HG03280 (cell line): ENCODE results near the gene CDC37.

ENCODE experiments used
- ATAC-seq: cut with Tn5 transposase; IDR thresholded peaks from one replicate; pipeline ENCODE4 v1.9.1; 2021; ENCODE audit warnings: mild to moderate bottlenecking, moderate library complexity; ENCODE audit not compliant: unreplicated experiment

The CDC37 gene

DNA sequence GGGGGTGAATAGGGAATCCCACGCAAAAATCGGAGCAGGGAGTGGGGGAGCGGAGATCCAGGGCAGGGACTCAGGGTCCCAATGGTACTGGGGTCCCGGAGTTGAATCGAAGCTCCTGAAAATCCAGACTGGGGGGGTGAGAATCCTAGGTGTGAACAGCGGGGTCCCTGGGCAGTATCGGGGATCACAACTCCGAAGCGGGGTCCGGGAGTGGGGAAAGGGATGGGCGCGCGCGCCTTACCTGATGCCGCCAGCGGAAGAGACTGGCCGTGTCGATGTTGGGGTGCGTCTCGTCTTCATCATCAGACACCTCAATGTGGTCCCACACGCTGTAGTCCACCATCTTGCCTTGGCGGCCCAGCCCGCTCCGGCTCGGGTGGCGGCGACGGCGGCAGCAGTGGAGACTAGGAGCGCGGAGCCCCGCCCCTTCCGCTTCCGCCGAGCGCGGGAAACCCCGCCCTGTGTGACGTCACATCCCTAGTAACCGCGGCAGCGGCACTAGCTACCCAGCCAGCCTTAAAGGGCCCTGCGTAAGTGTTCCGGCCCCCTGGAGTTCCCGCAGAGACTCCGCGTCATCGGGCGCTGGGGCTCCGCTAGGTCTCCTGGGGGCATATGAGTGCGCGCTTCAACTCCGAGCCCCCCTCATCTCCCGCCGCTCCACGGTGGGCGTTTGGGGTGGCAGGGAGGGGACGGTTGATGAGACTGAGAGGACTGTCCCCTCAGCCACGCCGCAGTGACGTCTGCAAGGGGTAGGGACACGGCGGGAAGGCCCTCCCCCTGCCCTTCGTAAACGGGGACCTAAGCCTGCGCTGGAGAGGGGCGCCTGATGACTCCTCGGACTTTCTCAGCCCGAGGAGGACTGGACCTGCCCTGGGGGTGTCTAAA, at the start of gene CDC37:
Gene CDC37, minus strand, starts transcription at position 406 of the 885 bp plus-strand sequence. Its CDS starts 63 bp downstream, at position 343.
- ATAC-seq, result peak; percentile 87

DNA sequence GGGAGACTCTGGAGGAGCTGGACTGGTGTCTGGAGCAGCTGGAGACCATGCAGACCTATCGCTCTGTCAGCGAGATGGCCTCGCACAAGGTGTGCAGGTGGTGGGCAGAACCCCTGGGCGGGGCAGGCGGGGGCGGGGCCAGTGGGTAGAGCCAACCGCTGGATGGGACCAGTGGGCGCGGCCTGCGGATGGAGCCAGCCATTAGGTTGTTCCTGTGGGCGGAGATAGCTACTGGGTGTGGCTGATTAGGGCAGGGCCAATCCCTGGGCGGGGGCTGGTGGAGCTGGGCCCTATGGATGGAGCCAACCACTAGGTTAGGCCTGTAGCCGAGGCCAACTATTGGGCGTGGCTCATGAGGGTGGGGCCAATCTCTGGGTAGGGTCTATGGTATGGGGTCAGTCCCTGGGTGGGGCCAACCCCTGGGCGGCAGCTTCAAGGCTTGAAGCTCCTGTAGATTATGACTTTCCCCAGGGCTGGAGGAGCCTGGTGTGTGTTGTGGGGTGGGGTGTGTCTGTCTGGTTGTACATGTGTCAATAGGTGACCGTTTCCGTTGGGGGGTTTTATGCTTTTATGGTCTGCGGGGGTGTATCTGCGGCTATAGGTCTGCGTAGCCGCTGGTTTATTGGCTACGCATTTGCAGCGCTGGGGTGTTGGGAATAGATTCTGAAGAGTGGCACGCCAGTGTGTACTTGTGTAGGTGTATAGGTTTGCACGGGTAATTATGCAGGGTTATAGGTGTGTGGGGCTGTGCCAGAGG, 47.7 kb upstream of the CDC37 start:
- ATAC-seq, result no peak

DNA sequence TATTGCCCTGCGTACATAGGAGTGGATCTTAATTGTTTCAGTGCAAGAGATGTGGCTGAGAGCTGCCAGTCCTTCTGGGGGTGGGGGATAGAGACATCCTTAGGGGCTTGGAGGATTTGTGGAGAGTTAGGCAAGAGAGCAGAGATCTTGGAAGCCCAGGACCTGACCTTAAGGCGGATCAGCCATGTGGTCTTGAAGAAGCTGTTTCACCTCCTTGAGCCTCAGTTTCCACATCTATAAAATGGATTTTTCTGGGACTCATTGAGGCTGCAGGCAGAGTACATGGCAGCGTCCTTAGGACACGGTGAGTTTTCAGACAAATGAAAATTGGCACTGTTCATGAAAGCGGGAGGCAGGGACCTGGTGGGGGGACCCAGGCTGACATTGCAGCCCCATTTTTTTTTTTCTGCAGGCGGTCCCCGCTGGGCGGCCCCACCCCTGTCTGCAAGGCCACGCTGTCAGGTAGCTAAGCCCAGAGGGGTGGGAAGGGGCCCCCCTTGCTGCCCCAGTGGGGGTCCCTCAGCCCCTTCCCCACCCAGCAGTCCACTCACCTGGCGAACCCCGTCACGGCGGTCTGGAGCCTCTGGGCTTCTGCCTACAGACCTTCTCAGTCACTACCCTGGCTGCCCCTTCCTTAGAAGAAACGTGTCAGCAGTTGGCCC, 47.0 kb upstream of the CDC37 start:
- no peak for ATAC-seq

DNA sequence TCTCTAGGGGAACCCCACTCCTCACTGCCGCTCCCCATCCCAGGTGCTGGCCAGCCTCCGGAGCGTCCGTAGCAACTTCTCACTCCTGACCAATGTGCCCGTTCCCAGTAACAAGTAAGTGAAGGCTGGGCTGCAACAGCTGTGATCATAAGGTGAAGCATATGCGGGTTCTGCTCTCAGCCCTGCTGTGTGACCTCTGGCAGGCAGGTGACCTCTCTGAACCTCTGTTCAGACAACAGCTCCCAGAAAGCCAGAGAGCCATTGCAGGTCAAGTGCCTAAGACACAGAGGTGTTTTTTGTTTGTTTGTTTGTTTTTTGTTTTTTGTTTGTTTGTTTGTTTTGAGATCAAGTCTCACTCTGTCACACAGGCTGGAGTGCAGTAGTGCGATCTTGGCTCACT, 45.7 kb upstream of the CDC37 start:
- no peak for ATAC-seq

DNA sequence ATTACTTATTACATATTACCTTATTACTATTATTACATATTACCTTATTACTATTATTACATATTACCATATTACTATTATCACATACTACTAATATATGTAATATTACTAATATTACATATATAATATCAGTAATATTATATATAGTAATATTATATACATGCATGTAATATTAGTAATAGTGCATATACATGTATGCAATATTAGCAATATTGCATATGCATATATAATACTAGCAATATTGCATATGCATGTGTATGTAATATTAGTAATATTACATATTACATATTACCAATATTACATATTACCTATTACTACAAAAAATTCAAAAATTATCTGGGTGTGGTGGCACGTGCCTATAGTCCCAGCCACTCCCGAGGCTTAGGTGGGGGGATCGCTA, 39.4 kb upstream of the CDC37 start:
- ATAC-seq, result no peak

DNA sequence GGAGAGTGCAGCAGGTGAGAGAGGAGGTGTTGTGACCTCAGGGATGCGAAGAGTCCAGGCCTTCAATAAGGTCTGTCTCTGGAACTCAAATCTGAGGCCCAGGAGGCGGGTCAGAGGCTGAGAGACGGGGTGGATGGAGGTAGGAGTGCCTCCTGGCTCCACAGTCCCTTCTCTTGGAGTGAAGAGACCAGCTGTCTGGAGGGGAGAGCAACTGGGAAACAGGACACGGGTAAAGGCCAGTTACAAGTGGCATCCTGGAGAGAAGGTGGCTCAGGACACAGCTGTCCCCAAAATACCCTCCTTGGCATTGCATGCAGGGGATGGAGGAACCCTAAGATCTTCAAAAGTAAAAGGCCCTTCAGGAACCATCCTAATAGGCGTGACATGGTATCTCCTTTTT, 36.2 kb upstream of the CDC37 start:
- ATAC-seq, result no peak

DNA sequence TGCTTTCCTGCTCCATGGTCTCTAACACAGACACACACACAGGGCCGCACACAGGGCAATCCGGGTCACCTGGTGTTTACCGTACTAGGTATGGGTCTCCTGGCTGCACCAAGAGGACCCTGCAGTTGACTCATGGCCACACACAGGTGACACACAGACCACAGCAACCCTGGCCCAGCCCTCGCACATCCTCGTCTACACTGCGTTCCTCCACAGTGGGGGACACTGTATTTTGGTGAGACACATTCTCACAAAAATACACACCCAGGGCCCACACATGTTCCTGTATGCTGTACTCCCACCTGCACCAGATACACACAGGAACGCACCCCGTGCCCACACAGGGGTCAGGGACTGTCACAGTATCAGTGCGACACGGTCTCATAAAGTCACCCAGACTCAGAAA, 29.8 kb upstream of the CDC37 start:
- no peak for ATAC-seq

DNA sequence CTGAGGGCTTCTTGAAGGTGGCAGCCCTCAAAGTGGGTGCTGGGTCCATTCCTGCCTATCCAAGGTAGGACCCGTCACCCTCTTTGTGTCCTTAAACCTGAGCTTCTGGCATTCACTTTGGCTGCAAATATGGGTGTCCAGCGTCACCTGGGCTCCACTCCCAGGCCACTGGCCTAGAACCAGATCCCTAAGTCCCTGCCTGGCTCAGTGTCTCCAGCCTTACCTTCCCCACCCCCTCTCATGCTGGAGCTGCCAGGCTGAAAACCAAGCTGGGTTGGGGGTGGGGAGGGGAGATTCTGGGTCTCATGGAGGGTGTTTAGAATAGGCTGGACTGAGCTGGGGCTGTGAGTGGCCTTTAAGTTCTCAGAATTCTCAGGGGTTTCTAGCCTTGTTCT, 29.4 kb upstream of the CDC37 start:
- no peak for ATAC-seq

DNA sequence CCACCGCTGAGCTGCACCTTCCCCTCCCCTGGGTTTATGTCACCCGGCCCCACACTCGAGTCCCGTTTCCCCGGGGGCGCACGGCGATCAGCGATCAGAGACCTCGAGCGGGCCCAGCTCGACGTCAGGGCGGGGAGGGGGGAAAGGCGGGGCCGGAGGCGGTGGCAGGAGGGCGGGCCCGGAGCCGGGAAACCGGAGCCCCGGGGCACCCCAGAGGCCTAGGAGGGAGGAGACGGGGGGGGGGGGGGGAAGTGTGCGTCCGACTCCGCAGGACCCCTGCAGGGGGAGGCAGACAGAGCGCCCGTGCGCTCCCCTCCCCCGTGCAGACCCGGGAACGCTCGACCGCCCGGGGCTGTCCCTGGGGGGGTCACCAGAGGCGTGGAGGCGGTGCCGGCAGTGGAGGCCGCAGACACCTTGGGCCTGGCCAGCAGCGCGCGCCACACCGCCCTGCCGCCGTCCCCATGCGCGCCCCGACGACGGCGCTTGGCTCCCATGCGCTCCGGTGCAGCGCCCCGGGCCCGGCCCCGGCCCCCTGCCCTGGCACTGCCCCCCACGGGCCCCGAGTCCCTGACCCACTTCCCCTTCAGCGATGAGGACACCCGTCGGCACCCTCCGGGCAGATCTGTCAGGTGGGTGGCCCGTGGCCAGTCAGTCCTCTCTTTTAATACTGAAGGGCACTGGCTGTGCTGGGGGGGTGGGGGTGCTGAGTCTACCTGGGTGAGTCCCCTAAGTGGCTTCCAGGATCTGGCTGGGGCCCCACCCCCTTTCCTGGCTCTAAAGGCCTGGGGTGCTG, 28.8 kb upstream of the CDC37 start:
- ATAC-seq, result no peak

DNA sequence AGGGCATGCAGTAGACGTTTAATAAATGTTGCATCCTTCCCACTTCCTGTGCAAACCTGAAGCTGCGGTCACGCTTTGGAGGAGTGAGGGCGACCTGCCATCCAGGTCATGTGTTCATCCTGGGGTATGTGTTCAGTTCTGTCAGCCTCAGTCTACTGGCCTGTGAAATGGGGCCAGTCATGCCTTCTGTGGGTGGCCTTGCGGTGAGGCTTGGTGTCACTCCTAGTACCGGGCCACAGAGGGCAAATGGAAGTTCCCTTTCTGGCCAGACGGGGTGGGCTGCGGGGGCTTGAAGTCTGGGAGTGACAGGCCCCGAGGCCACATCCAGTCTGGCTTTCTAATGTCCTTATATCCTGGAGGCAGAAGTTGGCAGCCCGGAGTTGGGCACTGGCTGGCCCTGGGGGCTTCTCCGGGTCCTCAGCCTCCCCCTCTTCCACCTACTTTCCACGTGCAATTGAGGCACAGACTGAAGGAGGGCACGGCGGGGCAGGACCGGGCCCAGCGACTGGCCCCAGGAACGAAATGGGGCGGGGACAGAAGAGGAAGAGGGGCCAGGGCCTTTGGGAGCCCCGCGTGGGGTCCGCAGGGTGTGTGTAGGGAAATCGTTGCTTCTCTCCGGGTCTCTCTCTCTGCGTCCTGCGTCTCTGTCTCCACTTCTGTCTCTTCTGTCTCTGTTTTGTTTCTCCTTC, 28.1 kb upstream of the CDC37 start:
- no peak for ATAC-seq

DNA sequence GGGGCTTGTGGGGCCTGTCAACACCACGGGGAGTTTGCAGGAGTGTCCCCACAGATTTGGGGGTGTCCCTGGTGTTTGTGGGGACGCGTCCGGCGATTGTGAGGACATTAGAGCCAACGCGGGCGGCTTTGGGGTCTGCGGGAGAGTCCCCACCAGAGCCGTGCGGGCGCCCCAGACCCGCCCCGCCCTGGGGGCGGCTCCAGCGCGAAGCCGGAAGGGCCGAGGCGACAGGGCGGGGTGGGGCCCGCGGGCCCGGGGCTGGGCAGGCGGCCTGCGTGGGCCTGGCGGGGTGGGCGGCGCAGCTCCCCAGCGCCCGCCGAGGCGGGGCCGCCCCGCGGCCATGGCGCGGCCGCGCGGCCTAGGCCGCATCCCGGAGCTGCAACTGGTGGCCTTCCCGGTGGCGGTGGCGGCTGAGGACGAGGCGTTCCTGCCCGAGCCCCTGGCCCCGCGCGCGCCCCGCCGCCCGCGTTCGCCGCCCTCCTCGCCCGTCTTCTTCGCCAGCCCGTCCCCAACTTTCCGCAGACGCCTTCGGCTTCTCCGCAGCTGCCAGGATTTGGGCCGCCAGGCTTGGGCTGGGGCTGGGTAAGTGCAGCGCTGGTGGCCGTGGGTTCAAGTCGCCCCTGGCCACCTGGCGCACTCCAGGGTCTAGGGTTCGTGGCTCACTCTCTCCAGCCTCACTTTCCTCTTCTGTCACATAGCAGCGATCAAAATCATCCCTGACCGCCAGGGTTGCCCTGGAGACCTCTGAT, 27.3 kb upstream of the CDC37 start:
- ATAC-seq, result peak; percentile 38

DNA sequence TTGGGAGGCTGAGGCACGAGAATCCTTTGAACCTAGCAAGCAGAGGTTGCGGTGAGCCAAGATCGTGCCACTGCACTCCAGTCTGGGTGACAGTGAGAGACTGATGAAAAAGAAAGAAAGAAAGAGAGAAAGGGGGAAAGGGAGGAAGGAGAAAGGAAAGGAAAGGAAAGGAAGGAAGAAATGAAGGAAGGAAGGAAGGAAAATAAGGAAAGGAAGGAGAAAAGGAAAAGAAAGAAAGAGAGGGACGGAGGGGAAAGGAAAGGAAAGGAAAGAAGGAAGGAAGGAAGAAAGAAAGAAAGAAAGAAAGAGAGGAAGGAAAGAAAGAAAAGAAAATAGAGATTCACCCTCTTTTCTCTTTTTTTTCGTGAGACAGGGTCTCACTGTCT, 25.6 kb upstream of the CDC37 start:
- ATAC-seq, result no peak

DNA sequence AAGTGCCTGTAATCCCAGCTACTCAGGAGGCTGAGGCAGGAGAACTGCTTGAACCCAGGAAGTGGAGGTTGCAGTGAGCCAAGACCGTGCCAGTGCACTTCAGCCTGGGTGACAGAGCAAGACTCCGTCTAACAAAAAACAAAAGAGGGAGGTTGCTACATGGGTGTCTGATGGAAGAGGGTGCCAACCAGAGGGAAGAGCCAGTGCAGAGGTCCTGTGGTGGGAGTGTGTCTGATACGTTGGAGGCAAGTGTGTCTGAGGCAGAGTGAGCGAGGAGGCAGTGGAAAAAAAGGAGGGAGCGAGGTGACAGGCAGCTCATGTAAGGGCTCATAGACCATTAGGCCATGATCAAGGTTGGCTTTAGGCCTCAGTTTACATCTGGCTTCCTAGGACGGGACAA, 23.8 kb upstream of the CDC37 start:
- no peak for ATAC-seq

DNA sequence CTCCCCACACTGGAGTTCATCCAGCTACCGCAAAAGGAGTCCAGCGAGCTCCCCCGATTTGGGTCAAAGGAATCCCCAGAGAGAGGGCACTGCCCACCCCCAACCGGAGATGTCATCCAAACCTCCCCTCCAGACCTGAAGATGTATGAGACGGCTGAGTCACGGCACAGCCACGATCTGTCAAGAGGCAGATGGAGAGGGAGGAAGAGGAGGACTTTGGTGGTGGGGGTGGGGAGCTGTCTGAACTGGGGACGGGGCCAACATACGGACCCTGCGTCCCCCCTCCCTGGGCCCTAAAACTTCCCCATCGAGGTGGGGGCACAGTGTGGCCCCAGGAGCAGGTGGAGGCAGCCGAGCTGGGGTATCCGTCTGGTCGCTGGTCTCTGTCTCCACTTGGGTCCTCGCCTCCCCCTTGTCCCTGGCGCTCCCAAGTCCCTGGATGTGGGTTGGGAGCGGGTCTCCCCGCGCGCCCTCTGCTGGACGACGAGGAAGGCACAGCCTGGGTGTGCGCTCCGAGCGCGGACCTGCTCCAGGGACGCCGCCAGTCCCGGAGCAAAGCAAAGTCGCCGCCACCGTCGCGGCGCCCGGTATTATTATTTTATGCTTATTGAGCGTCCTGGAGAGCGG, 20.8 kb upstream of the CDC37 start:
- ATAC-seq, result peak; percentile 31

DNA sequence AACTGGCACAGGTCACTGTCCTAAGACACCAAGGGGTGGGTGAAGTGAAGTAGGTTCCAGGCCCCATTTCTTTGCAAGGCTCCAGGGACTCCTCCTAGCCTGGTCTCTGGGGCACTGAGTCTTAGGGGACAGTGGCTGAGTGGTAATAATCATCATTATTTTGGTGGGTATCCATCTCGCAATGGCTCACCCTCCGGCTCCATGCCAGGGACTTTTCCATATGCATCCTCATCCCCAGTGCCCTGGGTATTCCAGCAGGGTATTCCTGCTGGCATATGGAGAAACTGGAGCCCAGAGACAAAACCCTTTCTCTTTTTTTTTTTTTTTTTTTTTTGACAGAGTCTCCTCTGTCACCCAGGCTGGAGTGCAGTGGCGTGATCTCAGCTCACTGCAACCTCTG, 19.5 kb upstream of the CDC37 start:
- no peak for ATAC-seq

DNA sequence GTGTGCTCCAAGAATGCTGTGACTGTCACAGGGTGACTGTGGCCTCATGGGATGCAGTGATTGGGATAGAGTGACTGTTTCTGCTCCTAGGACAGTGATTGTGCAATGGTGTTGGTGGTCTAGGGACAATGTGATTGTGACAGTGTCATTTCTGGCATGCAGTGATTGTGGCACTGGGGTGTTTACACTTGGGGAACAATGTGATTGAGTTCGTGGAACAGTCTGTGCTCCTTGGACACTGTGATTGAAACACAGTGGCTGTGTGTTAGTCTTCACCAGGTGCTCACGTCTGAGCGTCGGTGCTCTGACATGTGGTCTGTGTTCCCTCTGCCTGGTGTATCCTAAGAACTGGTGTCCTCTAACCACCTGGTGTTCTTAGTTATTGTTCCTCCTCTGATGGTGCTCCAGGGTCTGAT, 18.7 kb upstream of the CDC37 start:
- no peak for ATAC-seq

DNA sequence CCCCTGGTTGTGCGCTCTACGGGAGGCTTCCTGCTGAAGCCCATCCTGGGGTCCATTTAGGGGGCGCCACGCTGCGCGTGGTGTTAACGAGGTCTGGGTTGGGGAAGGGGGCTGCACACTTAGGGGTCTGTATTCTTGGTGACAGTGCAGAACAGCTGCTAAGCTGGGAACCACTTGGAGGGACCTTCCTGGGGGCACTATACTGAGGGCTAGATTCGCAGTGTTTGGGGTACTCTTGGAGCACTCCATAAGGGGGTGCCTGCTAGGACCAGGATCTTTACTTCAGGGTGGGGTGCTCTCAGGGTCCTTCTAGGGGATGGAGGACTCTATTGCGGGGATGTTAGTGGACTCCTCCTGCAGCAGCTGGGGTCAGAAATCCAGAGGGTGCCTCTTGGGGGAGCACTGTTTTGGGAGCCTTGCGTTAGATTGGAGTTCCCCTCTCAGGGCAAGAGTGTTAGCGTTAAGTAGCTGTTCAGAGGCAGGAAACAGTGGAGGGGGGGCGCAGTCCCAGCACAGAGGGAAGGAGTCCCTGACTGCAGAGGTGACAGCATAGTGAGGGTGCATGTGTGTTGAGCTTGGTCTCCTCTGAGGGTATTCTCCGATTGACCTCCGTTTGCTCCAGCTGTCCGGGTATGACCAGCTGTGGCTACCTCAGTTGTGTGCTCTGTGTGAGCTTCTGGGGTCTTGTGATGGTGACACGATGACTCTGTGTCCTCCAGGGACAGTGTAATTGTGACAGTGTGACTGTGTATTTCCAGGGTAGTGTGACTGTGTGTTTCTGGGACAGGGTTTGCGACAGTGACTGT, 18.1 kb upstream of the CDC37 start:
- ATAC-seq, result no peak
